Psoas muscle (tissue), 8 donors: ENCODE measurements around the gene MAN1A2. TPM values are rescaled to one million over a fixed set of nuclear protein-coding genes. Genes with fewer than 3 reads are reported as not detected.

Source experiments
- ATAC-seq, 4 donors: fragments of 200-7000 bp; cut with Tn5 transposase; one replicate each; pipeline ENCODE4 v1.9.1; 2020; ENCODE audit warnings: moderate library complexity in 3 of 4, mild to moderate bottlenecking in 2 of 4
- DNase-seq, 2 donors: peaks; one replicate each; pipeline ENCODE4 v3.0.0-alpha.2; 2020
- H3K27ac ChIP-seq: fragments of 200-600 bp; one replicate; pipeline ENCODE4 v1.8.0; 2022
- H3K27me3 ChIP-seq, 3 donors: fragments of 200-600 bp in 1 of 3; one replicate each; pipeline versions ENCODE4 v1.6.1 to v1.8.0; 2013 to 2022; ENCODE audit warnings: low read length in 2 of 3, mild to moderate bottlenecking in 2 of 3, moderate library complexity in 1 of 3; ENCODE audit not compliant: insufficient read depth in 3 of 3
- H3K36me3 ChIP-seq, 2 donors: fragments of 200-600 bp in 1 of 2; one replicate each; pipeline versions ENCODE4 v1.6.1 to v1.8.0; 2013 to 2022; ENCODE audit warnings: low read depth in 1 of 2, mild to moderate bottlenecking in 1 of 2, moderate library complexity in 1 of 2; ENCODE audit not compliant: insufficient read depth in 1 of 2
- H3K4me1 ChIP-seq: fragments of 200-600 bp; one replicate; pipeline ENCODE4 v1.8.0; 2022
- H3K4me3 ChIP-seq: fragments of 200-600 bp; one replicate; pipeline ENCODE4 v1.8.0; 2022; ENCODE audit warnings: mild to moderate bottlenecking
- H3K9me3 ChIP-seq: fragments of 200-600 bp; one replicate; pipeline ENCODE4 v1.8.0; 2022
- WGBS, 3 donors: extraction: QIAGEN DNeasy Blood & Tissue Kit; methylation state at CpG; one replicate each; pipeline versions ENCODE4 v1.1.6 to v1.1.7; 2013; 5-methylcytosine and 5-hydroxymethylcytosine counted together
- intact Hi-C, 2 donors: fragments of 100-400 bp; cut with DNase I; formaldehyde crosslinking; loops; one replicate each; pipeline versions ENCODE4 v1.11.0 to v1.14.2; 2022
- polyA plus RNA-seq, 3 donors: library from polyadenylated mRNA; stranded (reverse); fragments of 200-250 nt; gene quantifications; one replicate each; pipeline ENCODE4 v1.2.3, GENCODE V29; 2013
- total RNA-seq, 4 donors: library from RNA; stranded (reverse); fragmentation: NEBNext Ultra II Directional in 2 of 4; extraction: Animal tissue kit (Norgen Biotek cat#: 25700) in 2 of 4; gene quantifications; one replicate each; pipeline versions ENCODE4 v1.2.1 to v1.2.4, GENCODE V29; 2021 to 2023
- TF ChIP-seq, protein P1 (sequence below): fragments of 200-600 bp; IDR thresholded peaks from one replicate; pipeline ENCODE4 v1.8.0; 2022; ENCODE audit warnings: antibody characterized with exemption
- donor health status: healthy with polysubstance abuse.
- donor health status: DM: no; HTN: no; CAD: no; lungs with moderate emphysema.
- donor health status: Bipolar disorder and iron deficiency.
- donor health status: healthy.
- donor health status: DM: yes; HTN: yes; CAD: no.
- donor health status: DM: no; HTN: no; CAD: no.
- donor health status: DM: no; HTN: no; CAD: no.
- donor health status: DM: yes; HTN: yes; CAD: no.

MAN1A2 gene
- total and polyA plus RNA-seq, 7 donors, result 4.0 to 35.0 (median 19.8) TPM

DNA sequence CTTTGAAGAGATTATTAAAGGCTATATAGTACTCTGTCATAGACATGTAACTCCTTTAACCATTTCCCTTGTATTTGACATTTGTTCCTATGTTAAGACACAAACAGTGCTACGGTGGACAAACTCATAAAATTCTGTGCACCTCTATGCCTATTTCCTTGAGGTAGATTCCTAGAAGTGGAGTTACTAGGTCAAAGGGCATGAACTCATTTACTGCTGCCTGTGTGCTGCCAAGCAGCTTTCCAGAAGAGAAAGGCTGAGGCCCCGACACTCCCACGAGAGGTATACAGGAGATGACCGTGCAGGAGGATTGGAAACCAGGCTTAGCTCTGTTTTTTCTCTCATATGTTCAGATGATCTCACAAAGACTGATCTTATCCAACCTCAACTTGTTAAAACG lies 204.2 kb downstream of the MAN1A2 start:
- 67 to 79% (median 72%) methylated on average over 5 of the region's 5 CpGs for WGBS, 3 donors
- intact Hi-C loops, result no loop called here
- ATAC-seq, result no peak

GRCh38 chr1:117572546-117572945 lies 205.3 kb downstream of the MAN1A2 start:
- Histone ChIP-seq H3K27ac (no peak overlapping the region), H3K36me3 (no peaks in the 10 kb centered on the region), H3K27me3 (no peaks in the 10 kb centered on the region), H3K4me3 (no peak overlapping the region), H3K4me1 (no peaks in the 10 kb centered on the region), H3K9me3 (no peaks in the 10 kb centered on the region)
- intact Hi-C loops, result no loop called here
- TF ChIP-seq, protein P1, sequence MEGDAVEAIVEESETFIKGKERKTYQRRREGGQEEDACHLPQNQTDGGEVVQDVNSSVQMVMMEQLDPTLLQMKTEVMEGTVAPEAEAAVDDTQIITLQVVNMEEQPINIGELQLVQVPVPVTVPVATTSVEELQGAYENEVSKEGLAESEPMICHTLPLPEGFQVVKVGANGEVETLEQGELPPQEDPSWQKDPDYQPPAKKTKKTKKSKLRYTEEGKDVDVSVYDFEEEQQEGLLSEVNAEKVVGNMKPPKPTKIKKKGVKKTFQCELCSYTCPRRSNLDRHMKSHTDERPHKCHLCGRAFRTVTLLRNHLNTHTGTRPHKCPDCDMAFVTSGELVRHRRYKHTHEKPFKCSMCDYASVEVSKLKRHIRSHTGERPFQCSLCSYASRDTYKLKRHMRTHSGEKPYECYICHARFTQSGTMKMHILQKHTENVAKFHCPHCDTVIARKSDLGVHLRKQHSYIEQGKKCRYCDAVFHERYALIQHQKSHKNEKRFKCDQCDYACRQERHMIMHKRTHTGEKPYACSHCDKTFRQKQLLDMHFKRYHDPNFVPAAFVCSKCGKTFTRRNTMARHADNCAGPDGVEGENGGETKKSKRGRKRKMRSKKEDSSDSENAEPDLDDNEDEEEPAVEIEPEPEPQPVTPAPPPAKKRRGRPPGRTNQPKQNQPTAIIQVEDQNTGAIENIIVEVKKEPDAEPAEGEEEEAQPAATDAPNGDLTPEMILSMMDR, result no peak
- DNase-seq (no peak), ATAC-seq (no peak)
- WGBS, 3 donors, result 64 to 89% (median 66%) methylated on average over 4 of the region's 4 CpGs

More for the DNA sequence above, 204.2 kb downstream of the MAN1A2 start:
- Histone ChIP-seq H3K27ac (no peak overlapping the region), H3K4me1 (no peaks in the 10 kb centered on the region), H3K27me3 (no peaks in the 10 kb centered on the region), H3K4me3 (no peak overlapping the region), H3K9me3 (no peaks in the 10 kb centered on the region), H3K36me3 (no peaks in the 10 kb centered on the region)
- DNase-seq, result no peak
- TF ChIP-seq, protein P1, result no peak

DNA sequence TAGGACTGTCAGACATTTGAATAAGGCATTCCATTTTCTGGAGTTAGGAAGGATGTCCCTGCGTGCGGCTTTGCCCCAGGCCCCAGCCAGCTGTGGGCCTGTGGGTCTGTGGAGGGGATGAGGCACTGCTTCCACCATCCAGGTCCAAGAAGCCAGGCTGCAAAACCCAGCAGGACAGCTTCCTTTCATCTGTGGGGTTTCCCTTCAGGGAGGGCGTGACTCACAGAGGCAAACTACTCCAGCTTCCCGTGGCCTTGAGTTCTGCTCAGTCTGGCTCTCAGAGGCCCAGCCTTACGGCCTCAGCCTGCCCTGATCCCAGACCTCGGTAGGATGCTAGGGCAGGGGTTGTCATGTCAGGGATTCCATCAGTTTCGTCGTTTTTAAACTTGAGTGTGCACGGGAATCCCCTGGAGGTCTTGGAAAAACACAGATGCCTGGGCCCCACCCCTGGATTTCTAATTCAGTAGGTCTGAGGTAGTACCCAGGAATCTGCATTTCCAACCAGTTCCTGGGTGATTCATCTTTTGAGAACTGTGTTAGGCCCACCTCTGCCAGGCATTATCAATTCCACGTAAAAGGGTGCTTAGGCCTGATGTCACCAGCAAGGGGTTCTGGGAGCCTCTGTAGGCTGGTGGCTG lies 206.3 kb downstream of the MAN1A2 start:
- TF ChIP-seq, protein P1, result no peak
- intact Hi-C loops, result no loop called here
- Histone ChIP-seq H3K4me1 (no peaks in the 10 kb centered on the region), H3K27ac (no peak overlapping the region), H3K9me3 (no peaks in the 10 kb centered on the region), H3K27me3 (no peaks in the 10 kb centered on the region), H3K4me3 (no peak overlapping the region), H3K36me3 (no peaks in the 10 kb centered on the region)
- ATAC-seq, result no peak
- no peak for DNase-seq
- WGBS, 3 donors, result 76 to 78% (median 77%) methylated on average over 10 of the region's 10 CpGs

DNA sequence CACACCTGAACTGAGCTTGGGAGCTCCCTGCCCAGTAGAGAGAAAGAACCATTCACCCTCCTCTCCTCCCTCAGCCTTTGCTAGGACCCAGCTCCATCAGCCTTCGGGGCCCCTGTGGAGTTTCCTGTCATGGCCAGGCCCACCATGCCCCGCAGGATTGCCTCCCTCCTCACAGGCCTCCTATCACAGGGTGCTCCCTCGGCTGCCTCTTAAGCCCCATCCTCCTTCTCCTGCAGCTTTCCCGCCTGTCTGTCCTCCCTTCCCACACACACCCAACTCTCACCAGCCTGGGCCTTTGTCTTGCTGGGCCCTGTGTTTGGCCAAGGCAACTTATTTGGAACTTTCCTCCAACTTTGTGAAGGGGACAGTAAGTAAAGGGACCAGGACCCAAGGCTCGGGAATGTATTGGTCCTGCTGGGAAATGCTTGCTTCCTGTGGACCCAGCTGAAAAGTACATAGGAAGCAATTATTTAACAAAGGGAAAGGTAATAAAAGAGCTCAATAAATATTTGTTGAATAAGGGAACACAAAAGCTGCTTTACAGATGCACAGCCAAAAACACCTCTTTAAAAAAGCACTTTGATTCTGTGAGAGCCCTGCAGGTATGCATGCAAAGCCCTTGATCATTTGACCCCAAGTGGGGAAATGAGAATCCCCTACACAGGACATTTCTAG lies 207.0 kb downstream of the MAN1A2 start:
- ATAC-seq, result no peak
- no peak for DNase-seq
- no peak overlapping the region for H3K27ac ChIP-seq
- 69 to 82% (median 71%) methylated on average over 5 of the region's 5 CpGs for WGBS, 3 donors
- intact Hi-C loops, result no loop called here
- H3K4me3 ChIP-seq, result no peak overlapping the region
- no peaks in the 10 kb centered on the region for H3K36me3 ChIP-seq
- H3K27me3 ChIP-seq, result no peaks in the 10 kb centered on the region
- no peaks in the 10 kb centered on the region for H3K9me3 ChIP-seq
- no peaks in the 10 kb centered on the region for H3K4me1 ChIP-seq
- TF ChIP-seq, protein P1, result no peak
